ENCODE results near the gene RELB. TPM values are rescaled to one million over a fixed set of nuclear protein-coding genes. Genes with fewer than 3 reads are reported as not detected.

Gene RELB
- total RNA-seq, 1 experiment from 2014 or later: 11.9 TPM

DNA sequence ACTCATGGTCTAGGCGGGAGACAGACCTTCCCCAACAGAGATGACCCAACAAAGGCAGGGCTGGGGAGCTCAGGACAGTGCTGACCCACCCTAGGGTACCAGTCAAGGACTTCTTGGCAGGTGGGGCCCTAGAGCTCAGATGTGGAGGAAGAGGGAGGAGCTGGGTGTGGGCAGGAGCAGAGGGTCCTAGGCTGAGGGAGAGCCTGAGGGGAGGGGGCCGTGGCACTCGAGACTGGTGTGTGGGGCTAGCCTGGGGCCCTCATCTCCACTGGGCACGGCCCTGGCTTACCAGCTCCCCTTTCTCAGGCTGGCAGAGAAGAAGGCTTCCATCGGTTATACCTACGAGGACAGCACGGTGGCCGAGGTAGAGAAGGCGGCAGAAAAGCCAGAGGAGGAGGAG is 56.2 kb downstream of the RELB start:
- POLR2A ChIA-PET (ENCODE audit: low non-redundant PET): interaction anchor here (0.6 kb wide), 1 partner anchor 28 kb away, joined by 3 read pairs; no protein-coding TSS in a partner anchor
- CTCF ChIA-PET: no interaction called here
- Histone ChIP-seq H3K36me3 (ENCODE audit: insufficient read depth, low read length, poor library complexity, severe bottlenecking) (peaks cover 68% of the 10 kb centered on the region), H3K27ac (ENCODE audit: low read depth, low read length, poor library complexity, severe bottlenecking) (no peak overlapping the region), H3K9me3 (ENCODE audit: low read depth, low read length, poor library complexity, severe bottlenecking) (no peaks in the 10 kb centered on the region), H3K4me3 (ENCODE audit: low read depth, low read length, poor library complexity, severe bottlenecking) (no peak overlapping the region), H3K4me1 (ENCODE audit: insufficient read depth, low read length, poor library complexity, severe bottlenecking) (no peaks in the 10 kb centered on the region), H3K27me3 (replicated peaks; ENCODE audit: insufficient read depth, low read depth, low read length, poor library complexity) (no peaks in the 10 kb centered on the region)
- intact Hi-C loops (cut with micrococcal nuclease; ENCODE audit: unreplicated experiment): no loop called here
- no peak for TF ChIP-seq CTCF (conservative IDR thresholded peaks at IDR 0.05; ENCODE audit: low read depth, low read length)
- TF ChIP-seq EZH2 (IDR thresholded peaks at IDR 0.05; ENCODE audit: borderline replicate concordance, low read depth, low read length, poor library complexity, severe bottlenecking): no peak
- no peak for DNase-seq (ENCODE audit: low spot score)
- no TSS peak for BruUV-seq (replicated peaks)

DNA sequence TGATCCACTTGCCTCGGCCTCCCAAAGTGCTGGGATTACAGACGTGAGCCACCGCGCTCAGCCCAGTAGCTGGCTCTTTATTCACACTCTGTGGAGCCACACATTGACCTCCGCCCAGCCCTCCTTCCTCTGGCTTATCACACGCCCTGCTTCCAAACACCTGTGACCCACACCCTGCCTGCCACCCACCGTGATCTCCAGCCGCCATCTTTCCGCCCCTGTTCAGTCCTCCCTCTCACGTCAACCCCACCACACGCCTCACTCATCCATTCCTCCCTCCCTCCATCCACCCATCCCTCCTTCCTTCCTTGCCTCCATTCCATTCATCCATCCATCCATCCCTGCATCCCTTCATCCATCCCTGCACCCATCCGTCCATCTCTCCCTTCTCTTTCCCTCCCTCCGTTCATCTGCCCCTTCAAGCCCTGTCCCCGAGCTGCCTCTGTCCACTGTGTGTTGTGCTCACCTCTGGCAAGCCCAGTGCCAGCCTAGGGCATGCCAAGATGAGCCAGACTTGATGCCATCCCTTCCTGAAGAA is 57.4 kb downstream of the RELB start:
- TF ChIP-seq EZH2 (IDR thresholded peaks at IDR 0.05; ENCODE audit: borderline replicate concordance, low read depth, low read length, poor library complexity, severe bottlenecking) (no peak), CTCF (conservative IDR thresholded peaks at IDR 0.05; ENCODE audit: low read depth, low read length) (no peak)
- no peak overlapping the region for H3K27ac ChIP-seq (ENCODE audit: low read depth, low read length, poor library complexity, severe bottlenecking)
- H3K4me3 ChIP-seq (ENCODE audit: low read depth, low read length, poor library complexity, severe bottlenecking): no peak overlapping the region
- H3K4me1 ChIP-seq (ENCODE audit: insufficient read depth, low read length, poor library complexity, severe bottlenecking): no peaks in the 10 kb centered on the region
- no peaks in the 10 kb centered on the region for H3K9me3 ChIP-seq (ENCODE audit: low read depth, low read length, poor library complexity, severe bottlenecking)
- no TSS peak for BruUV-seq (replicated peaks)
- no peak for DNase-seq (ENCODE audit: low spot score)
- CTCF ChIA-PET: interaction anchor here (0.6 to 1.4 kb wide), 4 partner anchors 13 to 90 kb away, joined by 3 to 16 read pairs (median 10); partner anchors contain the start of gene CLASRP
- peaks cover 64% of the 10 kb centered on the region for H3K36me3 ChIP-seq (ENCODE audit: insufficient read depth, low read length, poor library complexity, severe bottlenecking)
- POLR2A ChIA-PET (ENCODE audit: low non-redundant PET): no interaction called here
- no peaks in the 10 kb centered on the region for H3K27me3 ChIP-seq (replicated peaks; ENCODE audit: insufficient read depth, low read depth, low read length, poor library complexity)
- intact Hi-C loops (cut with micrococcal nuclease; ENCODE audit: unreplicated experiment): no loop called here

DNA sequence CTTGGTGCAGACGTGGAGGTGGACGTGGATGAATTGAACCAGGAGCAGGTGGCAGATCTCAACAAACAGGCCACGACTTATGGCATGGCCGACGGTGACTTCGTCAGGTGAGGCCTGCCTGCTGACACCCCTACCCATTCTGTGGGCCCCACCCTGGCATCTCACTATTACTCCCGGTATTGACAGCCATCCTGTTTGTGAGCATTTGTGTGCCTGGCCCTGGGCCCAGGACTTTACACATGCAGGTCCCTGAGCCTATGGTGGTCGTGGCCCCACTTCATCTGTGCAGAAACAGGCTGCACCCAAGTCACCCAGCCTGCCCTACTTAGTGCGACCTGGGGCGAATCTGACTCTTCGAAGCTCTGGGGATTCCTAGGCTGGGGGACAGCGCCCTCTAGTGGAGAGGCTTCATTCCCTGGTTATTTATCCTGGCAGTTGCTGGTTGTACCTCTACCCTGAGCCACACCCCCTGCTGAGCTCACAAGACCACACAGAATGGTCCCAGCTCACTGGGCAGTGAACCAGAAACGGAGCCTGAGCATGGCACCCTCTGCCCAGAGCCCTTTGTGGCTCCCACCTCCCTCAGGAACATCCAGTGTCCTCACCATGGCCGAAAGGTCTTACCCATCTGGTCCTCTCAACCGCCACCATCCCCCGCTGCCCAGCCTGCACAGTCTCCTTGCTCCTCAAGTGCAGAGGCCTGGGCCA is 58.1 kb downstream of the RELB start:
- no peaks in the 10 kb centered on the region for H3K27me3 ChIP-seq (replicated peaks; ENCODE audit: insufficient read depth, low read depth, low read length, poor library complexity)
- BruUV-seq (replicated peaks): no TSS peak
- H3K27ac ChIP-seq (ENCODE audit: low read depth, low read length, poor library complexity, severe bottlenecking): no peak overlapping the region
- POLR2A ChIA-PET (ENCODE audit: low non-redundant PET): no interaction called here
- intact Hi-C loops (cut with micrococcal nuclease; ENCODE audit: unreplicated experiment): no loop called here
- TF ChIP-seq CTCF (conservative IDR thresholded peaks at IDR 0.05; ENCODE audit: low read depth, low read length) (peak; percentile 89), EZH2 (IDR thresholded peaks at IDR 0.05; ENCODE audit: borderline replicate concordance, low read depth, low read length, poor library complexity, severe bottlenecking) (no peak)
- no peaks in the 10 kb centered on the region for H3K4me1 ChIP-seq (ENCODE audit: insufficient read depth, low read length, poor library complexity, severe bottlenecking)
- peaks cover 68% of the 10 kb centered on the region for H3K36me3 ChIP-seq (ENCODE audit: insufficient read depth, low read length, poor library complexity, severe bottlenecking)
- H3K9me3 ChIP-seq (ENCODE audit: low read depth, low read length, poor library complexity, severe bottlenecking): no peaks in the 10 kb centered on the region
- peak; percentile 78 for DNase-seq (ENCODE audit: low spot score)
- H3K4me3 ChIP-seq (ENCODE audit: low read depth, low read length, poor library complexity, severe bottlenecking): no peak overlapping the region
- CTCF ChIA-PET: interaction anchor here (0.6 to 1.4 kb wide), 7 partner anchors 8 to 154 kb away, joined by 3 to 16 read pairs (median 3); partner anchors contain the start of genes APOE and CLASRP

Data from A673 (cell line).